K562 (cell line): Measurements from ENCODE around the gene SNCB. TPM values are rescaled to one million over a fixed set of nuclear protein-coding genes. Genes with fewer than 3 reads are reported as not detected.

Source experiments
- ATAC-seq: fragments of 200-7000 bp; cut with Tn5 transposase; 3 replicates; pipeline ENCODE4 v1.9.1; 2020; ENCODE audit warnings: moderate library complexity
- BruUV-seq: library from RNA; stranded (reverse); fragments of 400-500 nt; replicated peaks from 2 replicates; lab custom pipeline; 2021; lab: Mats Ljungman, UMichigan
- CTCF ChIA-PET: fragments of 300-600 bp; formaldehyde crosslinking; extraction: SDS; loops from one replicate; lab custom pipeline; 2021; ENCODE audit warnings: low intra/inter-chr PET ratio; lab: Yijun Ruan, JAX
- POLR2A ChIA-PET: fragments of 300-600, 350-650 bp; sonication (Branson Sonifier 250); formaldehyde crosslinking; extraction: SDS; loops from one replicate; lab custom pipeline; 2021; ENCODE audit warnings: antibody characterized with exemption, inconsistent platforms; lab: Yijun Ruan, JAX
- DNase-seq, 4 experiments: peaks; one replicate each; pipeline versions ENCODE4 v3.0.0 to v3.0.0-alpha.2; 2011 to 2018; ENCODE audit warnings: low spot score in 3 of 4, mixed read lengths in 3 of 4; ENCODE audit errors: extremely low read depth in 1 of 4
- FAIRE-seq: peaks from 2 replicates; lab custom pipeline; 2011; peaks lifted over from hg19 to GRCh38; lab: Jason Lieb, UNC
- H2AFZ ChIP-seq: 2 replicates; pipeline ENCODE4 v1.6.0; 2011; ENCODE audit warnings: low read depth, low read length, control low read depth, inconsistent platforms
- H3K27ac ChIP-seq: fragments of 200-600 bp; 3 replicates; pipeline ENCODE4 v1.8.0; 2011; ENCODE audit warnings: low read depth, mild to moderate bottlenecking, control low read depth, inconsistent platforms, low read length, moderate library complexity, mixed read lengths; ENCODE audit errors: extremely low read depth
- H3K27me3 ChIP-seq, 2 experiments: fragments of 300-600 bp in 1 of 2; 2 replicates in 1 of 2; 3 replicates in 1 of 2; pipeline versions ENCODE4 v1.6.0 to v1.8.0; 2011; ENCODE audit warnings: inconsistent platforms in 2 of 2, low read length in 2 of 2, mild to moderate bottlenecking in 1 of 2, mixed read lengths in 1 of 2, moderate library complexity in 1 of 2; ENCODE audit not compliant: control insufficient read depth in 2 of 2, insufficient read depth in 2 of 2
- H3K36me3 ChIP-seq: fragments of 300-600 bp; 3 replicates; pipeline ENCODE4 v1.8.0; 2011; ENCODE audit warnings: mild to moderate bottlenecking, low read length, inconsistent platforms; ENCODE audit not compliant: control insufficient read depth, insufficient read depth
- H3K4me1 ChIP-seq, 2 experiments: fragments of 200-600 bp in 1 of 2; replicated peaks in 1 of 2; 2 replicates in 1 of 2; 3 replicates in 1 of 2; pipeline versions ENCODE4 v1.5.1 to v1.8.0; 2011; ENCODE audit warnings: inconsistent platforms in 2 of 2, low read length in 2 of 2, mild to moderate bottlenecking in 1 of 2, mixed read lengths in 1 of 2, moderate library complexity in 1 of 2; ENCODE audit not compliant: control insufficient read depth in 2 of 2, insufficient read depth in 2 of 2
- H3K4me2 ChIP-seq: 2 replicates; pipeline ENCODE4 v1.6.1; 2011; ENCODE audit warnings: low read length, control low read depth, inconsistent platforms, mixed read lengths; ENCODE audit not compliant: insufficient read depth
- H3K4me3 ChIP-seq: fragments of 200-600 bp; sonication (generic), shearing (Covaris generic); 2 replicates; pipeline ENCODE4 v1.5.1; 2016; ENCODE audit warnings: control low read depth, inconsistent platforms
- H3K79me2 ChIP-seq: fragments of 200-600 bp; 3 replicates; pipeline ENCODE4 v1.8.0; 2011; ENCODE audit warnings: low read length, inconsistent platforms; ENCODE audit not compliant: control insufficient read depth, insufficient read depth
- H3K9ac ChIP-seq, 2 experiments: 2 replicates each; pipeline versions ENCODE4 v1.6.0 to v1.6.1; 2011; ENCODE audit warnings: low read depth in 2 of 2, low read length in 2 of 2, control low read depth in 1 of 2, inconsistent platforms in 1 of 2, mild to moderate bottlenecking in 1 of 2, mixed read lengths in 1 of 2; ENCODE audit not compliant: insufficient read depth in 1 of 2
- H3K9me1 ChIP-seq: one replicate; pipeline ENCODE4 v1.6.0; 2011; ENCODE audit warnings: inconsistent platforms, mild to moderate bottlenecking, low read length, moderate library complexity; ENCODE audit not compliant: control insufficient read depth, insufficient read depth
- H3K9me3 ChIP-seq: replicated peaks from 2 replicates; pipeline ENCODE4 v1.5.1; 2011; ENCODE audit warnings: low read depth, low read length, inconsistent platforms; ENCODE audit not compliant: control insufficient read depth, insufficient read depth
- H4K20me1 ChIP-seq: replicated peaks from 2 replicates; pipeline ENCODE4 v1.6.1; 2011; ENCODE audit warnings: low read length, inconsistent platforms, mixed read lengths; ENCODE audit not compliant: control insufficient read depth, insufficient read depth
- ETV1 ChIP-seq: fragments of 450-650 bp; conservative IDR thresholded peaks from 2 replicates; pipeline ENCODE4 v1.6.1; 2016; ENCODE audit warnings: missing genetic modification characterization, control low read depth, low read depth, missing compliant biosample characterization
- FOS ChIP-seq: IDR thresholded peaks from 3 replicates; pipeline ENCODE4 v1.6.1; 2011; ENCODE audit not compliant: insufficient read length; ENCODE audit errors: extremely low read depth
- HNRNPL ChIP-seq: fragments of 200-400 bp; formaldehyde crosslinking; IDR thresholded peaks from 2 replicates; pipeline ENCODE4 v1.6.1; 2017; ENCODE audit warnings: low read depth, mild to moderate bottlenecking, low read length
- KDM1A ChIP-seq, 2 experiments: fragments of 450-650 bp; IDR thresholded peaks; 2 replicates each; pipeline ENCODE4 v1.6.1; 2016; ENCODE audit warnings: mild to moderate bottlenecking in 2 of 2
- NFIC ChIP-seq: fragments of 450-650 bp; IDR thresholded peaks from 2 replicates; pipeline ENCODE4 v1.6.1; 2017; ENCODE audit warnings: mild to moderate bottlenecking, inconsistent platforms
- NR3C1 ChIP-seq: sonication (generic); formaldehyde crosslinking; IDR thresholded peaks from 2 replicates; pipeline ENCODE4 v1.8.1; 2022; ENCODE audit warnings: missing genetic modification reagents
- PRPF4 ChIP-seq: fragments of 200-400 bp; formaldehyde crosslinking; IDR thresholded peaks from one replicate; pipeline ENCODE4 v1.6.1; 2017; ENCODE audit warnings: low read length, low read depth, mild to moderate bottlenecking; ENCODE audit not compliant: insufficient read depth, poor library complexity, severe bottlenecking
- WHSC1 ChIP-seq: IDR thresholded peaks from one replicate; pipeline ENCODE4 v1.6.1; 2012; ENCODE audit warnings: low read length, control low read depth, inconsistent platforms
- ZBTB1 ChIP-seq: sonication (generic); formaldehyde crosslinking; IDR thresholded peaks from 2 replicates; pipeline ENCODE4 v1.8.1; 2023; ENCODE audit warnings: missing genetic modification reagents, low read depth, mild to moderate bottlenecking, borderline replicate concordance
- WGBS: fragments of 100-300 bp; shearing (Covaris generic); methylation state at CpG from one replicate; pipeline ENCODE4 v1.1.6; 2016; ENCODE audit warnings: low coverage, mixed read lengths; ENCODE audit not compliant: insufficient coverage; ENCODE audit errors: missing lambda C conversion rate; 5-methylcytosine and 5-hydroxymethylcytosine counted together
- in situ Hi-C: fragments of 300-500 bp; cut with MboI; formaldehyde crosslinking; loops from 4 replicates; pipeline ENCODE4 v1.15.0; 2018; ENCODE audit warnings: inconsistent platforms, mixed read lengths
- intact Hi-C: fragments of 100-400 bp; cut with micrococcal nuclease; formaldehyde crosslinking; loops from 2 replicates; pipeline ENCODE4 v1.14.2; 2022
- polyA plus RNA-seq, 8 experiments: library from polyadenylated mRNA; depleted of rRNA in 4 of 8; stranded (reverse) in 5 of 8; unstranded in 3 of 8; fragments of >200 nt; fragmentation: Nextera tagmentation in 2 of 8; fragmentation: Illumina TruSeq in 1 of 8; extraction: Ambion mirVana in 2 of 8; extraction: Trizol in 1 of 8; gene quantifications; 2 replicates each; pipeline versions ENCODE4 v1.2.1 to v1.2.3, GENCODE V29; 2011 to 2014; ENCODE audit warnings: inconsistent platforms in 1 of 8, missing spikeins in 1 of 8
- total RNA-seq, 7 experiments: library from RNA; depleted of rRNA in 6 of 7; stranded (reverse); fragments of >200 nt in 6 of 7; fragmentation: Illumina TruSeq in 2 of 7; extraction: Trizol in 2 of 7; gene quantifications; 2 replicates each; pipeline versions ENCODE4 v1.2.1 to v1.2.3, GENCODE V29; 2011 to 2021; ENCODE audit warnings: low replicate concordance in 1 of 7

SNCB gene
- total and polyA plus RNA-seq, 9 of the 15 experiments (the other 6 are each of a cell fraction or from before 2014, with no cell fraction given), result not detected

DNA sequence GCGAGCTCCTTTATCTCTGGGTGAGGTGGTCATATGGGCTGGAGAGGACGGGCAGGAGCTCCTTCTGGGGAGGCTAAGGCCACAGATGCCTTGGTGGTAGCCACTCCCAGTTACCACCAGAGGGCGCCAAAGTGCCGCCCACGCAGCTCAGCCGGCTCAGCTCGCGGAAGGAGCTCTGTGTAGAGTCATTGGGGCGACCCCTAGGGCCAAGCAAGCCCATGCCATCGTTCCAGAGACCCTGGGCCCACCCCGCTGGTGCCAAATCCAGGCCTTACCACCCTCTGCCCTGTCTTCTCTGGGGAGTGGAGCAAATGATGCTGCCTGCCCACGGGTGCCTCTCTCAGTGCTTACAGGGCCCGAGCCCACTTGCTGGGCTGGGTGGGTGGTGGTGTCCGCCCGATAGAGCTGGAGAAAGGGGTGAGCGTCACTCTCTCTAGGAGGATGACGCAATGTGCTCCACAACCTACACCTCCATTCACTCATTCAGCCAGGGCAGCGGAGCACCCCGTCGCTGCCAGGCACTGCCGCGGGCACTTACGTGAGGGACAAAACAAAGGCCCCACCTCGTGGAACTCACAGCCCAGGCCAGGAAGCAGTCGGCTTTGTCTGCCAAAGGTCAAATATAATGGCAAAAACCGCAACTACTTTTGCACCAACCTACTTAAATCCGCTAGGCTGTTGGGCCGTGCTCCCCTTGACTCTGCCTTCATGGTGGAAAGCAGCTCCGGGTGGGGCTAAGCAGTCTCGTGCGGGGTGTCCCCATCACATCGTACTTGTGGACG is 30.7 kb upstream of the SNCB start (continued):
- no peak for TF ChIP-seq PRPF4
- 0 out of 2 replicates have a peak, but pooled peaks have one; percentile 49 for TF ChIP-seq HNRNPL
- TF ChIP-seq KDM1A (IDR thresholded peaks at IDR 0.05), result no peak
- TF ChIP-seq ETV1, result no peak
- no peak for TF ChIP-seq ZBTB1 (CRISPR knock-in tag)
- no peak for TF ChIP-seq WHSC1
- TF ChIP-seq FOS, result no peak
- TF ChIP-seq, all 486 proteins: peak for 39

DNA sequence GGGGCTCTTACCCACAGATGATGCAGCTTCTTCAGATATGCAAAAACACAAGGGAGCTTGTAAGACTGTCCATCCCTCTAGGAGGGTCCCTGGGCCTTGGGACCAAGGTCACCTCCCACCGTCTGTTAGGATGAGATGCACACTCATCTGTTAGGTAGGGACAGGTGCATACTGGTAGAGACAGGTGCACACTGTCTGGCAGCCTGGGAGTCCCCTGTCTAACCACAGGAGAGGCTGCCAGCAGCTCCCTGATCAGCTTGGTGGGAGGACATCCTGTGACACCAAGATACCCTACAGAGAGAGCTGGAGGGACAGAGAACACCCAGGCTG is 30.2 kb upstream of the SNCB start:
- CTCF ChIA-PET, result interaction anchor here (0.7 to 1.4 kb wide), 4 partner anchors 11 to 452 kb away, joined by 3 to 8 read pairs (median 4); no protein-coding TSS in a partner anchor

More for the DNA sequence above, 30.2 kb upstream of the SNCB start:
- Histone ChIP-seq H3K9me3 (no peaks in the 10 kb centered on the region), H3K4me1 (peaks cover 0 to 24% of the 10 kb centered on the region in 2 experiments; a peak in 2 of 5 replicates), H3K9me1 (no peaks in the 10 kb centered on the region), H4K20me1 (peaks cover 13% of the 10 kb centered on the region; the same call in 1 of the 2 replicates)
- DNase-seq, result no peak
- TF ChIP-seq NR3C1 (CRISPR knock-in tag) (0 out of 2 replicates have a peak, but pooled peaks have one; percentile 14), NFIC (no peak)
- TF ChIP-seq, all 486 proteins: peak for 1
- ATAC-seq, result peak; percentile 7; the same call in 2 of the 3 replicates
- intact Hi-C loops (loop anchor here (2.0 to 10.0 kb wide), 2 partner anchors 144 to 298 kb away; no protein-coding TSS in a partner anchor), in situ Hi-C loops (loop anchor here (5.0 to 10.0 kb wide), 2 partner anchors 294 to 452 kb away; no protein-coding TSS in a partner anchor)
- Histone ChIP-seq H3K4me2 (no peak overlapping the region), H2AFZ (no peak overlapping the region), H3K27ac (no peak overlapping the region), H3K9ac (no peak overlapping the region), H3K79me2 (no peaks in the 10 kb centered on the region), H3K4me3 (no peak overlapping the region), H3K27me3 (peaks cover 16 to 42% of the 10 kb centered on the region in 2 experiments; a peak in 4 of 5 replicates), H3K36me3 (peaks cover 11% of the 10 kb centered on the region; the same call in 1 of the 3 replicates)
- no TSS peak for BruUV-seq
- no peak for FAIRE-seq
- POLR2A ChIA-PET, result interaction anchor here (0.6 to 1.9 kb wide), 7 partner anchors 10 to 451 kb away, joined by 3 to 6 read pairs (median 4); partner anchors contain the start of gene TSPAN17
- WGBS, result 0% methylated on average over 1 of the region's 1 CpG
